Astrocyte of the cerebellum (primary cell): ENCODE measurements around the gene PDCD4.

ENCODE experiments used
- DNase-seq: peaks from one replicate; pipeline ENCODE4 v3.0.0-alpha.2; 2011; ENCODE audit warnings: low read depth
- H3K4me3 ChIP-seq: 2 replicates; pipeline ENCODE4 v1.5.1; 2011; ENCODE audit warnings: mild to moderate bottlenecking, low read depth, low read length, moderate library complexity
- CTCF ChIP-seq: IDR thresholded peaks from 2 replicates; pipeline ENCODE4 v1.5.1; 2012; ENCODE audit warnings: low read length, low read depth, moderate library complexity, mild to moderate bottlenecking; ENCODE audit errors: missing control alignments
- in situ Hi-C: cut with HindIII; loops from 2 replicates; pipeline ENCODE4 v1.10.0; 2017; ENCODE audit warnings: low sequenced_read_pairs

Gene PDCD4

DNA sequence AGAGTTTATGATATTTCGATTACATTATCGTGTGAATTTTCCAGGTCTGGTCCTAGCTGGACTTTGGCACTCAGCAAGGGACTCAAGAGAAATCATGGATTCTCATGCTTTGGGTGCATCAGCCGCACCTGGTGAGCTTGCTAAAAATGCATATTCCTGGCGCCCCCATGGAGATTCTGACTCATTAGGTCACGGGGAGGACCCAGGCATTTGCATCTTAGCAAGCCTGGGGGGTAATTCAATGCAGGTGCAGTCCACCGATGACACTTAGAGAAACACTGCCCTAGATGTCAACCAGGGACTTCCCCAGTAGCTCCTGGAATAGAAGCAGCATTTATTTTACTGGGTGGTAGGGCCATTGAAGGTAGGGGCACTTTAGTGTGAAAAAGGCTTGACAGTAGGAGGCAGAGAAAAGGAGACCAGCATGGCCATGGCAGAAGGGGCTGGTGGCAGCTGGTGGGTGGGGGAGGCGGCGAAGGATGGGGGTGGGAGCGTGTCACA is 29.9 kb upstream of the PDCD4 start:
- in situ Hi-C loops: no loop called here
- H3K4me3 ChIP-seq: no peak overlapping the region
- no peak for TF ChIP-seq CTCF
- no peak for DNase-seq

DNA sequence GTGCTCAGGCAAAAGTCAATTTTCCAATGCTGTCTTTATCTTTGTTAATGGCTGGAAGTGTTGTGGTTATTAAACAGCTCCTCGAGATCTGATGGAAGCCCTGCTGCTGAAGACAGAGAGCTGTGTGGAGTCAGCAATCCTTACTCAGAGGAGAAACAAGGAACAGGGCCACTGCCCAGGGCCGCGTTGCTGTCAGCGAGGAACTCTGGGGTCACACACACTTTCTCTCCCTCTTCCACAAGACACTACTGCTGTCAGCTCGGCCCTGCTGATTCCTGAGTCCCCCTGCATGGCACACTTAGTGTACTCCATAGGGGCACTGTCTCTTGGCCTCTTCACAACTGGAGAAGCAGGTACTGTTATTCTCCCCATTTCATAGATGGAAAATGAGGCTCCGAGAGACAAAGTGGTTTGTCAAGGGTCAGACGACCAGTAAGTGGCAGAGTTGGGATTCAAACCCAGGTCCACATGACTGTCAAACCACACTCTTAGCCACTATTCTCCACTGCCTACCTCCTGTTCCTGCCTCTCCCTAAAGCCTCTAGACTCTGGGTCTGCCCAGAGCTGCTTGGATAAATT is 29.3 kb upstream of the PDCD4 start:
- no peak overlapping the region for H3K4me3 ChIP-seq
- in situ Hi-C loops: no loop called here
- DNase-seq: no peak
- no peak for TF ChIP-seq CTCF

DNA sequence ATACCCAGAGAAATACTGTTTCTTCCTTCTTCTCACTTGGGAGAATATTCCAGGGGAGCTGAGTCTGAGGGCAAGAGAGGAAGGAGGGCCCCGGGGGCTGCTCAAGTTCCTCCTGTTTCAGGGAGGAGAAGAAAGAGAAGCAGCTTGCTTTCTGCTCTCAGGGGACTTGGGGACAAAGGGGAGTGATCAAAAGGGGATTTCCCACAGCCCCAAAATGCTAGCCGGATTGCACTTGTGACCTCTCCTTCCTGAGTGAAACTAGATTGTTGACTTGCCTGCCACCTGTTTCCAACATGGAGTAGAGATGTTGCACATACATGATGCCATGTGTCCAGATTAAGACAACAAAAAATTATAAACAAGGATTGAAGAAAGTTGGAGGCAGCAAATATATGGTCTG is 28.7 kb upstream of the PDCD4 start:
- H3K4me3 ChIP-seq: no peak overlapping the region
- no peak for TF ChIP-seq CTCF
- no peak for DNase-seq
- in situ Hi-C loops: no loop called here

DNA sequence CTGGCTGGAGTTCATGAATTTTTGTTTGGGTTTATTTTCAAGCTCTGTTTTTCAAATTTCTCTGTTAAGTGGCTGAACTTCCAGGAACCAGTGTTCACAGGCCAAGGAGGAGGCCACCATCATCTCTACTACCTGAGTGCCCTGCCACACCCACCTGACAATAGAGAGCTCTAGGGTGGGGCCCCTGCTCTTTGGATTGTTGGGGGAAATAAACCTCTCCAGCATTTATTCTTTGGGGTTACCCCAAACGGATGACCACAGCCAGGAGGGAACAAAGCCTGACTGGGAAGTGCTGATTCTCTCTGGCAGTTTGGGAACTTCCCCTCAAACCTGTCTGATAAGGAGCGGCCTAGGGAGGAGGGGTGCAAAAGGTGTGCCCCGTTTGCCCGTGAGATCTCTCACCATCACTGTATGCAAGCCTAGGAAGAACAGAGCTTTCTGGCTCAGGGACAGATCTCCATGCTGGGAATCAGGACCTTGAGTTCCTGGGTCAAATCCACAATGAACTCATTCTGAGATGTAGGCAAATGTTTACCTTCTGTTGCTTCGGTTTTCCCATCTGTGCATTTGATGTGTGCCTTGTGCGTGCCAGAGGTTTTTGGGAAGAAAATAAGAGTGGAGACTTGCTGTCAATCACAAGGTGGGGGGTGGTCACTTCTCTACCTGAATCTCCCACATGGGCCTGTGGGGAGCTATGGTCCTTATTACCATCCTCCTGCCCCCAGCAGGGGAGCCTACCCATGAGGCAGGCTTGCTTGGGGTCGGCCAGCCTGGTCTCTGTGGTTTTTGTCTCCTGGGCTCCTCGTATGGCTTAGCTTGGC is 27.7 kb upstream of the PDCD4 start:
- no peak for TF ChIP-seq CTCF
- in situ Hi-C loops: no loop called here
- no peak overlapping the region for H3K4me3 ChIP-seq
- DNase-seq: no peak

GRCh38 chr10:110844617-110844881 is 27.2 kb upstream of the PDCD4 start:
- no peak for TF ChIP-seq CTCF
- no peak overlapping the region for H3K4me3 ChIP-seq
- in situ Hi-C loops: no loop called here
- DNase-seq: no peak

GRCh38 chr10:110845192-110845755 is 26.5 kb upstream of the PDCD4 start:
- TF ChIP-seq CTCF: no peak
- H3K4me3 ChIP-seq: no peak overlapping the region
- no peak for DNase-seq
- in situ Hi-C loops: no loop called here
